HG02840 (cell line): ENCODE data around the gene PRKCE.

Source experiments
- ATAC-seq: cut with Tn5 transposase; IDR thresholded peaks from one replicate; pipeline ENCODE4 v1.9.1; 2021; ENCODE audit warnings: mild to moderate bottlenecking, moderate library complexity, moderate number of reproducible peaks; ENCODE audit not compliant: unreplicated experiment, low FRiP score

The PRKCE gene

DNA sequence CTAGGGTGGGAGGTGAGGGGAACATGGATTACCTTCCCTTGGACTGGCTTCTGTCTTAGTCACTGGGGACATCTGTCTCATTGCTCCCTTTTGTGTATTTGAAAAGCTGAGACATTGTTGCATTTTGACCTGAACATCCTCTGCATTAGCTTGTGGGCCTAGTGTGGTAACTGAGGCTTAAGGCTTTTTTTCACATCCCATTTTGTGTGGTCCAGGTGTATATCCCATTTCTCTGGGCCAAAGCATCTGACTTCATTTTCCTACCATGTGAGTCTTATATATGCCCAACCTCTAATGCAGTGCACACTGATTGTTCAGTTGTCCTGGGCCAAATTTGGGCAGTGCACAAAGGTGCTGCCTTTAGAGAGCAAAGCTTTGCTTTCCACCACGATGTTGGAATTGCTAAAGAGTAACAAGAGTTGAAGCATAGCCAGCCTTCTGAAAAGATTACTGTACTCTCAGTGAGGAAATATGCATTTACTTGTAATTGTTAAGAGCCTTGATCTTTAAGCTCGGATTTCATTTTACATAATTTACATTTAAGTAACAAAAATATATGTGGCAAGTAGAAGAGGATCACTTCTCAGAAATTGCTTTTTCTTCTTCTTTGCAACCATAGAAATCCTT, 13.3 kb downstream of the PRKCE start:
- ATAC-seq, result no peak

GRCh38 chr2:45668509-45668908, 17.0 kb downstream of the PRKCE start:
- no peak for ATAC-seq

GRCh38 chr2:45669032-45669486, 17.6 kb downstream of the PRKCE start:
- ATAC-seq, result no peak

DNA sequence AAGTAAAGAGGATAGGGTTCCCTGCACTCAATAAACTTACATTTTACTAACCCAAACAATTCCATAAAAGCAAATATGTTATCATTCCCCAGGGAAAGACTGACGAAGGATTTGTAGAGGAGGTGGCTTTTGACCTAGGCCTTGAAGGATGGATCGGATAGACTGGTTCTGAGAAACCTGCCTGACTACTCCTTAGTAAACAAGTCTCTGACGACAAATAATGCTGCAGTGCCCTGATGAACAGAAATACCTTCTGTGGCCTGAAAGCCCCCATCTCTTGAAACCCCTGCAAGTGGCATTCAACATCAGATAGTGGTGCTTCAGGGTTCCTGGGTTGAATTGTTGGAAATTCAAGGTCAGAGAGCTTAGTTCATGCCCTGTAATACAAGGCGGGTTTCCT, 19.2 kb downstream of the PRKCE start:
- no peak for ATAC-seq

GRCh38 chr2:45672138-45672537, 20.7 kb downstream of the PRKCE start:
- no peak for ATAC-seq

- ATAC-seq, result no peak
Measured at GRCh38 chr2:45674035-45674816, 22.8 kb downstream of the PRKCE start.

DNA sequence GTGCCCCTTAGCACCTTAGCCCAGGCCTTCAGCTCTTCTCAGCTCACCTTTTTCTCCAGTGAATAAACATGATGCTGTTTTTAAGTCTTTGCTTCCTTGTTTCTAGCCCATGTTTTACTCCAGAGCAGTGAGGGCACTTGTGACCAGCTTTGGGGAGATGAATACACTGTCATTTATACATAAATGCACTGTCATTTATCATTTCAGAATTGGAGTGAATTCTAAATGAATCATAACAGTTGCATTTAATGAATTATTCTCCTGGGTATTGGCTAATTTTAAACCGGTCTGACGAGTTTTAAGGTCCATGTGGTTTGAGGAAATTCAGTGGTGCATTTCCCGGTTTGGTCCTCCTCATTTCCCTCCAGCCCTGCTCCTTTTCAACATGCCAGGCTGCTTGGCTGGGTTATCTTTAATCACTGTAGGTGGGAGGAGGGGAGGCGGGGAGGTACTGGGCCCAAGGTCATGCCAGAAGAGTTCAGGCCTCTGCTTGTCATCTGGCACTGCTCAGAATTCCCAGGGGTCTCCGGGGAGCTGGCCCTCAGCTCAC, 23.9 kb downstream of the PRKCE start:
- ATAC-seq, result no peak

DNA sequence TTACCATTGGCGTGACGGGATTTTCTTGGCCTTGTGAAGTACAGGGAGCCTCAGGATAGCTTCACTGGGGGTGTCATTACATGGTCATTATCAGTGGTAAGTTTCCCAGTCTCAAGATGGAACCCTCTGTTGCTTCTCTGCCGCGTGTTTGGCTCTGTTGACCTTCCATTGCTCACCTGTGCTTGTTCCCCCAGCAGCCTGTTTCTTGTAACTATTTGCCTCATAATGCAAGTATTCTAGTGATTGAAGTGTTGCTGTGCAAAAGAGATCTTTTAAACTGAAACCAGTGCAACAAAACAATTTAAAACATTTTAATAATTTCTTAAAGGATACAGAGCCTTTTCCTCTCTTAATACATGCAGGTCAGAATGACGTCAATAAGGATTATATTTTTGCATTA, 24.6 kb downstream of the PRKCE start:
- ATAC-seq, result no peak

DNA sequence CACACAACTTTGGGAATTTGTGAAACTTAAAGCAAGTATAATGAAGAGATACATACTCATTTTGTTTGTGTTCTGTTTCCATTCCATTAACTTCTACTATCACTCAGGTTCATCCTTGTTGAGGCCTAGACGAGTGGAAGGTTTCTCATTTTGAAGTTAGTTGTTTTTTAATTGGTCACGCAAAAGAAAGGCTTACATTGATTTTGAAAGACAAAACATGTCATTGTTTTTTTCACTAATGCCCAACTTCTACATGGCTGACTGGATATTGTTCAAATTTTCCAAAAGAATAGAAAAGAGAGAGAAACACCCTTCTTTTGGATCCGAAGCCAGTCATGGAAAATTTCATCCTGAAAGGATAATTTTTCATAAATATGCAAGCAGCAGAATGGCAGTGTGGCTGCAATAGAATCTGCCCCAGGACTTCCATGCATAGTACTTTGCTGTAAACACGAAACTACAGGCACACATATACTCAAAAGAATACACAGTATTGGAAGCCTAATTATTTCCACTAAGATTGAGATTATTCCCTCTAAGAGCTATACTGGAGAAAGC, 27.4 kb downstream of the PRKCE start:
- no peak for ATAC-seq

DNA sequence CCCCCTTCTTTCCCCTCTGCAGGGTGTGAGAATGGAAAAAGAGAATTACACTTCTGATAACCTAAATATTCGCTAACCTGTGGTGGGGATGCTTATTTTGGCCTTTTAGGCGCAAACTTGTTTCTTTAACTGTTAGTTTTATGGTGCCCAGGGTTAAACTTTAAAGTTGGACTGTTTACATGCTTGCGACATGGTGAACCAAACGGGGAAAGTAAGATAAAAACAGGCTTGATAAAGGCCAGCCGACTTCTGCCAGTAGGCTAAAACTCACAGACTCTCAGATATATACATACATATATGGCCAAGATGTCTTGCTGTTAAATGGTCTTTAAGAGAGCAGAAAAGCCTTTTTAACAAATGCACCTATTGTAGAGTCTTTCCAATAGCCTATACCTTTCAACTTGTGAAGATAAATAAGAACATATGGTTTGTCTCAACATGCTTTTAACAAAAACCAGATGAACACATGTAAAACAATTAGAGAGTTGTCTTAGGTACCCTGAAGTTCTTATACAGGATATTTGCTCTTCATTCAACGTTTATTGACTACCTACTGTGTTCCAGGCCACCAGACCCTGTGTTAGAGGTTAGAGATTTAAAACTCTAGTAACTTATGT, 29.0 kb downstream of the PRKCE start:
- no peak for ATAC-seq

DNA sequence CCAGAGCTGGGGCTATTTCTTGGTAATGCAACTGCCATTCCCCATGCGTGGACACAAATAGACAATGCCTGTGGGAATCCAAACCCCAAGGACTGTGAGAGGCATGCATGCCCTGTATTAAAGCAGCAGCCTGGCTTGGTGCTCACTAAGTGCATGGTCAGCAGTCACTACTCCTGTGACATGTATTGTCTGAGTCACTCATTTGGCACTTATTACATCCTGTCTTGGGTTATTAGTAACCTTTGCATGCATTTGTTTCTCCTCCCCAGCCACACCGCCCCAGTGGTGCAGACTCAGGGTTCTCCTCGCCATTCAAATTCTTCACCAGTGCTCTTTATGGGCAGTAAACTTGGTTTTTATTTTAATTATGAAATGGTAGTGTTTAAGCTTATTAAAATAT, 30.2 kb downstream of the PRKCE start:
- no peak for ATAC-seq

GRCh38 chr2:45683292-45683691, 31.8 kb downstream of the PRKCE start:
- no peak for ATAC-seq

- no peak for ATAC-seq
Measured at GRCh38 chr2:45684756-45685155, 33.3 kb downstream of the PRKCE start.

GRCh38 chr2:45685260-45685659, 33.8 kb downstream of the PRKCE start:
- no peak for ATAC-seq

GRCh38 chr2:45687964-45688363, 36.5 kb downstream of the PRKCE start:
- no peak for ATAC-seq

DNA sequence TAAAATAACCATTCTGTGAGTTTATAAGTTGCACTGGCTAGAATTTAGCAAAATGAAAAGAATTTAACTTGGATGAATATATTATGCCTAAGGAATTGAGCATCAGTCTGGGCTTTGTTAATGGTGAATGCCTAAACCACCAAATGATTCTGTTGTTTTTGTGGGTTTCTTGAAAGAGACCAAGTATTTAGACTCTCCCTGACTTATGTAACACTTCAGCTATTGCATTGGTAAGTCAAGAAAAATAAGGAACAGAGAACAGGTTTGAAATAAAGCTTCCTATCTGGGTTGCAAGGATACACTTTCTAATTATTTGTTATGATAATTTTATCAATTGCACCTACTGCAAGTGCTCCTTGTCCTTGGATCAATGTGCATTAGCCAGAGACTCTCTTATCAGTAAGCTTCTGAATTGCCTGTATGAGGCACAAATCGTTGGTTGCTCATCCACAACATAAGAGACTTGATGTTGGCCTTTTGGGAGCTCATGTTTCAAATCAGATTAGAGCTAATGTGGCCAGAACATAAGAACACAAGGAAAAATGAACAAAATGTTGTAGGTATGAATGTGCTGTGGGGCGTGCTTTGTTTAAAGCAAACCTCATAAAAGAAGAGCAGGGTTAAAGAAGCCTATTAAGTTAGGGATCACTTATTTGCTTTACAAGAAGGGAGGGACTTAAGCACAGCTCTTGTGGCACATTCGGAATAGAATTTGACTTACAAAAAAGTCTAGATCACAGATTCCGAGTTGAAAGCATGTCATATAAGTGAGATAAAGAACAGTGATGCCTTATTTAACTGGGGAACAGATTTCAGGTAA, 37.2 kb downstream of the PRKCE start:
- no peak for ATAC-seq

GRCh38 chr2:45690231-45690630, 38.8 kb downstream of the PRKCE start:
- no peak for ATAC-seq

DNA sequence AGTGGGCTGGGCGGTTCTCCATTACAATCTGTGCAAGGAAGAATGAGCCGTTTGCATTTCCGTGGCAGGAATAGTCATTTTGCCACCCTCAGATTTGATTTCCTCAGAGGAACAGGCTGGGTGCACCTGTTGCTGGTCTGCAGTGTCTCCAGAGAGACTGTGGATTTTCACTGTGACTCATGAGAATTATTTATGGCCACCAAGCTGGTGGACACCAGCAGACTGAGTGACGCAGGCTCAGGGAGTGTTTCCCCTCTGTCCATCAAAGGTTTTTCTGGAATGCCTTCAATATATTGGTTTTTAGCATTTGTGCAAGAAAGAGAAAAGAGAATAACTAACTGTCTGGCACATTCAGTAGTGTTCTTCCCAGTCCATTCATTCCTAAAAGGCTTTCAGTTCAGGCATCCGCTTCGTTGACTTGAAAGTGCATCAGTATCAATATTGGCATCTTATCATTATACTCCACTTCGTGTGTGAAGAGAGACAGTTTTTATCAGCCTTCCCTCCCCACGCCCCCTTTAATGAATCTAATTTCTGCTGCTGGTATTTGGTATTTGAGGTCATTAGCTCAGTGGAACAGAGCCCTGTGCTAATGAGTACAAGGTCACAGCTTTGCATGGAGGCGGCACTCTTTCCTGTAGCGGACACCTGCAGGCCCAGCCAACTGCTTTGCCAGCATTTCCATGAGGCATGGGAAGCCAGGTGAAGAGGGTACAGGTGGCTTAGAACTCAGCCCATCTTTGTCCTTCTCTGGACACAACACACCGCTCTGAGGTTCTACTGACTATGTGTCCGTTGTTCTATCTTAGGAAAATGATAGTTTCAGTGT, 39.9 kb downstream of the PRKCE start:
- peak; percentile 56 for ATAC-seq

DNA sequence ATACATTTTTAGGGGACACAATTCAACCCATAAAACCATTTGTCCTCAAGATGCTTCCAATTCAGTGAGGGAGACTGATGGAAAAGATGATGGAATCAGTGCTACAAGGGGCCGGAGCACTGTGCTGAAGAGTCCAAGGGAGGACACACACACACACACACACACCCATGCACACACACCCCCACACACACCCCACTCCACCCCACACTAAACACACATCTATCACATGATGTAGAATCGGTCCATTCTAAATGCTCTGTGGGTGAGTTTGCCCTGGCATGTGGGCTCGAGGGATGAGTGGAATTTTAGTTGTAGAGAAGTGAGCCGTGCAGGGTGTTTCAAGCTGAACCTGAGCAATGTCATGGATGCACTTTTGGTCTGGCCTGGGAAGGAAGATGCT, 41.1 kb downstream of the PRKCE start:
- no peak for ATAC-seq
